SH-SY5Y (cell line): ENCODE data around the gene PDE6D.

Experiments
- GATA2 ChIP-seq: IDR thresholded peaks from 2 replicates; pipeline ENCODE4 v1.6.1; 2011; ENCODE audit warnings: mild to moderate bottlenecking, low read depth, low read length
- GATA3 ChIP-seq: IDR thresholded peaks from 2 replicates; pipeline ENCODE4 v1.6.1; 2011; ENCODE audit warnings: low read depth, mild to moderate bottlenecking, low read length, moderate library complexity

GRCh38 chr2:231752061-231752460, 29.0 kb downstream of the PDE6D start:
- TF ChIP-seq GATA2 (no peak), GATA3 (no peak)
